Tibial artery (tissue), 4 donors: Measurements from ENCODE around the gene COL2A1.

Source experiments
- DNase-seq, 2 donors: peaks; one replicate each; pipeline ENCODE4 v3.0.0-alpha.2; 2019
- H3K27ac ChIP-seq, 2 donors: fragments of 200-600 bp; sonication (generic) in 1 of 2; 1 replicate in 1 of 2; 2 replicates in 1 of 2; pipeline ENCODE4 v1.5.1; 2018 to 2019; ENCODE audit warnings: mild to moderate bottlenecking in 1 of 2
- H3K27me3 ChIP-seq, 2 donors: fragments of 200-600 bp; sonication (generic) in 1 of 2; one replicate each; pipeline versions ENCODE4 v1.5.1 to v1.6.0; 2016 to 2019
- H3K36me3 ChIP-seq, 3 donors: fragments of 200-600 bp; sonication (generic) in 2 of 3; one replicate each; pipeline ENCODE4 v1.5.1; 2016 to 2019; ENCODE audit warnings: mild to moderate bottlenecking in 2 of 3
- H3K4me1 ChIP-seq, 4 donors: fragments of 200-600 bp; sonication (generic) in 2 of 4; 1 replicate in 3 of 4; 2 replicates in 1 of 4; pipeline ENCODE4 v1.5.1; 2016 to 2019
- H3K4me3 ChIP-seq, 2 donors: fragments of 200-600 bp; sonication (generic) in 1 of 2; 1 replicate in 1 of 2; 2 replicates in 1 of 2; pipeline ENCODE4 v1.5.1; 2018 to 2019; ENCODE audit warnings: mild to moderate bottlenecking in 2 of 2
- H3K9me3 ChIP-seq, 3 donors: fragments of 200-600 bp; sonication (generic) in 1 of 3; one replicate each; pipeline ENCODE4 v1.5.1; 2016 to 2019
- CTCF ChIP-seq, 2 experiments: fragments of 200-600 bp in 1 of 2; fragments of 450-650 bp in 1 of 2; IDR thresholded peaks; one replicate each; pipeline ENCODE4 v1.5.1; 2017 to 2019; ENCODE audit warnings: antibody characterized with exemption in 2 of 2, mild to moderate bottlenecking in 1 of 2, moderate library complexity in 1 of 2
- intact Hi-C: fragments of 100-400 bp; cut with DNase I; formaldehyde crosslinking; loops from one replicate; pipeline ENCODE4 v1.15.0; 2023; ENCODE audit warnings: low total_unique reads

Gene COL2A1

GRCh38 chr12:47983541-47984115 is 20.6 kb downstream of the COL2A1 start:
- H3K27me3 ChIP-seq, result peaks cover 0 to 13% of the 10 kb centered on the region in 2 donors
- intact Hi-C loops, result no loop called here
- peak in 1 of 2 donors; percentile 37 for DNase-seq
- no peak overlapping the region for H3K4me3 ChIP-seq
- no peaks in the 10 kb centered on the region for H3K36me3 ChIP-seq
- no peak for TF ChIP-seq CTCF (IDR thresholded peaks at IDR 0.05)
- no peaks in the 10 kb centered on the region for H3K9me3 ChIP-seq
- H3K4me1 ChIP-seq, result no peaks in the 10 kb centered on the region
- H3K27ac ChIP-seq, result no peak overlapping the region

- Histone ChIP-seq H3K27ac (no peak overlapping the region), H3K4me3 (no peak overlapping the region), H3K4me1 (no peaks in the 10 kb centered on the region), H3K36me3 (no peaks in the 10 kb centered on the region), H3K27me3 (peaks cover 0 to 13% of the 10 kb centered on the region in 2 donors), H3K9me3 (no peaks in the 10 kb centered on the region)
- DNase-seq, result no peak
- intact Hi-C loops, result no loop called here
- no peak for TF ChIP-seq CTCF (IDR thresholded peaks at IDR 0.05)
Measured at GRCh38 chr12:47982770-47983169, 21.5 kb downstream of the COL2A1 start.

- intact Hi-C loops, result no loop called here
- H3K27me3 ChIP-seq, result peaks cover 0 to 13% of the 10 kb centered on the region in 2 donors
- no peak for DNase-seq
- TF ChIP-seq CTCF (IDR thresholded peaks at IDR 0.05), result no peak
- no peak overlapping the region for H3K27ac ChIP-seq
- no peaks in the 10 kb centered on the region for H3K9me3 ChIP-seq
- no peaks in the 10 kb centered on the region for H3K4me1 ChIP-seq
- H3K4me3 ChIP-seq, result no peak overlapping the region
- H3K36me3 ChIP-seq, result no peaks in the 10 kb centered on the region
Measured at GRCh38 chr12:47982311-47982710, 22.0 kb downstream of the COL2A1 start.

GRCh38 chr12:47981496-47982260 is 22.6 kb downstream of the COL2A1 start:
- DNase-seq, result no peak
- intact Hi-C loops, result no loop called here
- Histone ChIP-seq H3K4me3 (no peak overlapping the region), H3K4me1 (no peaks in the 10 kb centered on the region), H3K27me3 (peaks cover 0 to 13% of the 10 kb centered on the region in 2 donors), H3K9me3 (no peaks in the 10 kb centered on the region), H3K36me3 (no peaks in the 10 kb centered on the region), H3K27ac (no peak overlapping the region)
- TF ChIP-seq CTCF (IDR thresholded peaks at IDR 0.05), result no peak

GRCh38 chr12:47980779-47981495 is 23.3 kb downstream of the COL2A1 start:
- H3K27ac ChIP-seq, result no peak overlapping the region
- no peaks in the 10 kb centered on the region for H3K9me3 ChIP-seq
- TF ChIP-seq CTCF (IDR thresholded peaks at IDR 0.05), result no peak
- H3K4me3 ChIP-seq, result no peak overlapping the region
- intact Hi-C loops, result no loop called here
- H3K4me1 ChIP-seq, result no peaks in the 10 kb centered on the region
- DNase-seq, result no peak
- peaks cover 0 to 13% of the 10 kb centered on the region in 2 donors for H3K27me3 ChIP-seq
- no peaks in the 10 kb centered on the region for H3K36me3 ChIP-seq
